Fibroblast of skin of scalp (primary cell): ENCODE data around the gene LELP1.

Experiments
- DNase-seq: peaks from one replicate; pipeline ENCODE4 v3.0.0-alpha.2; 2013

Gene LELP1

DNA sequence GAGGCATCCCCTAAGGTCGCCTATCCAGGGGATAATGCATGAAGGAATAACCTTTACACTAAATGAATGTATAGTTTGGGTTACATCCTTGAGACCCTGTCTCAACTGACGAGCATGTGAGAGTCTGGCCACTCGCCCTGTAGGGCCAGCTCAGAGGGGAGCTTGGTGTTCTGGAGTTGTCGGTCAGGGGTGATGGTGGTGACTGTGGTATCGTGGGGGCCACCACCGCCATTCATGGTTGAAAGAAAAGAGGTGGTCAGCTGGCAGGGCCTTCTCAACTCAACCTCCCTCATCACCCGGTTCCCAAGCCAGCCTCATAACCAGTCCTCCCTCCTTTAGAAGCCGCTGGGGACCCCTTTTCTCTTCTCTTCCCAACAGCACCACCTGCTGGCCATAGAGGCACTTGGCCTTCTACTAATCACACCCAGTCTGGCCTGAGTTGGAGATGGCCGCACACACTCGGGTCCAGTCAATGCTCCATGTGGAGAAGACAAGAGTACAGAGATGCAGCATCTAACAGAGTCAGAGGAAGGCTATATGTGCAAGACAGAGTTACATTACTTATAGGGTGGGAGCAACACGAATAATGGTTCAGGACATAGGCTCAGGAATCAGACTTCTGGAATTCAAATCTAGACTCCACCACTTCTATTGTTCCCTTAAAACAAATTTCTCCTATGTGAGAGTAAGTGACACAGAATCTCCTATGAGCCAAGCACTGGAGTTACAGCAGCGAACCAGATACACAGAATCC is 26.0 kb downstream of the LELP1 start:
- peak; percentile 4 for DNase-seq

DNA sequence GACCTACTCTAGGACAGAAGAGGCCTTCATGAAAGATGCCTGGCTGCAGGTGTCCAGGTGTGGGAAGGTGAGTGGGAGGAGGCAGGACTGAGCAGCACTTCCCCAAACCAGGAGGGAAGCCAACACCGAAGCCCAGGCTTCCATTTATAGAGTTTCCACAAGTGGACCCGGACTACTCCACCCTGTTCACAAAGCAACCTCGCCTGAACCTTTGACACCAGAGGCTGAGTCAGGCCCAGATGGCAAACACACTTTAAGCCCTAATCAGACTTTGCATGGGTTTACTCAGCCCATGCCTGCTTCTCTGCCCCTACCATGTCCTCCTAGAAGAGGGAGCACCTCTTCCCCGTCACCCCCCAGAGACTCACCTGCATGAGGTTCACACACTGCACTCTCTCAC is 28.1 kb downstream of the LELP1 start:
- no peak for DNase-seq

DNA sequence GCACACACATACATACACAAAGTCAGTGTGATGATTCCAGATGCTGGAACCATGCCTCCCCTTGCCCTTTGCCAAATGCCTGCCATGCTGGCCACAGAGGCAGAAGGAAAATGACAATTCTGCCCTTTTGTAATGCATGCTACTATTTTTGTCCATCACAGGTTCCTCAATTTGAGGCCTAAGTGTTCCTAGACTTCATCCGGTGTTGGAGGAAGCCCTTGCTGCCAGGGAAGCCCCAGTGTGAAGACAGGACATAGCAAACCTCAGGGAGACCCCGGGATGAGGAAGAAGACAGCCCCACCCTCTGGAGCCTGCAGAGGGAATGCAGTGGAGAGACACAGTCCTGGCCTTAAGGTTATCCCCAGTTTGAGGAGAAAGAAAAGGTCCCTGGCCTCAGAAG is 28.6 kb downstream of the LELP1 start:
- DNase-seq: no peak

- DNase-seq: no peak
These were observed 29.3 kb downstream of the LELP1 start for GRCh38 chr1:153232553-153232952.

GRCh38 chr1:153233448-153233847 is 30.2 kb downstream of the LELP1 start:
- DNase-seq: no peak

DNA sequence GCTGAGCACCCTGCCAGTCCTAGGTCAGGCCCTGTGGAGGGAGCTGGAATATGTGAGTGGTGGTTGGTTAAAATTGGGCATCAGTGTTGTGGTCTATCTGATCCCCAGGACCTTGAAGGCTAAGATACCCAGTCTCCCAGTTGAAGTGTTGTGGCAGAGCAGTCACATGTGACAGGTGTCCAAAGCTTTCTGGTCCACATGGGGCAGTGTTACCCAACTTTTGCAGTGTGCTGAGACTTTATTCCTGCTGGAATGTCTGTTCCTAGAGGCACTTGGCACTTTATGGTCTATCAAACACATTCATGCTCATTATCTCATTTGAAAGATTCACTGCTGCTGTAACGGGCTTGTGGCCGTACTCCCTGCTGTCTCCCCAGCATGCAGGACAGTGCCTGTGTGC is 35.3 kb downstream of the LELP1 start:
- DNase-seq: no peak

DNA sequence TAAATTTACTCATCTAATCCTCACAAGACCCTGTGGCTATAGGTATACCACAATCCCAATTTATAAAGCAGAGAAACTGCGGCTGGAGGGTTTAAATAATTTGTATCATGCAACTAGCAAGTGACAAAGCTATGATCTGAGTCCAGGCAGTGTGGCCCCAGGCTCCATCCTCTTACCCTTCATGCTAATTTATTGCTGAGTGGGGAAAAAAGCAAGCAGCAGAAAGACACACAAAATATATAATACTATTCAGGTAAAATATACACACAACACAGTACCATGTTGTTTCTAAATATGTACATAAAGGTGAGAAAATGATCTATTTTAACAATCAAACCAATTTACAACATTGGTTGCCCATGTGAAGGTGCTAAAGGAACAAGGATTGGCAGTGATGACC is 38.9 kb downstream of the LELP1 start:
- no peak for DNase-seq

- DNase-seq: no peak
These were observed 42.2 kb downstream of the LELP1 start for GRCh38 chr1:153245466-153245865.

- DNase-seq: no peak
These were observed 42.8 kb downstream of the LELP1 start for GRCh38 chr1:153246018-153246417.

DNA sequence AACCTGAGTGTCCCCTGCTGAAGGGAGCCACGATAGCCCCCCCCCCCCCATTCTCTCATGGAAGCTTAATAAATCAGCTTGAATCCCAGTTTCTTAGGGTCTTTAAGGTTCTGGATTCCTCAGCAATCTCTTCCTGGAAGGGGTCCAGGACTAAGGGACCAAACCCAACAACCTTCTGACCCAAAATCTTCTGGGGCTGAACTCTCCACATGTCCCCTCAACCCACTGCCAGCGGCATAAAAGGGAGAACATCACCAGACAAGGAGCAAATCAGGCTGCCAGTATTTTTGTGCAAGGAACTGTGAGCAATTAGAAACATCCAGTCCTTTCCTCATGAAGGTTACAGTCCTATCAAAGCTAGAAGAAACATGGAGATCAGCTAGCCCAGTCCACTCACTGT is 43.6 kb downstream of the LELP1 start:
- no peak for DNase-seq

GRCh38 chr1:153248176-153248879 is 45.1 kb downstream of the LELP1 start:
- no peak for DNase-seq

GRCh38 chr1:153250166-153250565 is 46.9 kb downstream of the LELP1 start:
- no peak for DNase-seq

DNA sequence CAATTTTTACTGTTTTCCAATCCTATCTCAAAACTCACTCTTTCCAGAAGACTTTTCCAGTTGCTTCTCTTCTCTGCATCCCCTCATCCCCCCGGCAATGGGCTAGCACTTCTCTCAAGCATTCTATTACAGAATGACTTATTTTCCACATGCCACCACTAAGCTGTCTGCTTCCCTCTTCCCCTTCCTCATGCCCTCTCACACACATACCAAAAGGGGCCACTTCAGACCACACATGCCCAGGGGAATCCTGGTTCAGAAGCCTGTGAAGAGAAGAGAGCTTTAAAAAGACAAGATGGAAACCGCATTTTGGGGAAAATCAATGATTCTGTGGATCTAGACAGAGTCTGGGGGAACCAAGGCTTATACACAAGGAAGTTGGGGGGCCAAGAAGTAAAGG is 47.9 kb downstream of the LELP1 start:
- no peak for DNase-seq

DNA sequence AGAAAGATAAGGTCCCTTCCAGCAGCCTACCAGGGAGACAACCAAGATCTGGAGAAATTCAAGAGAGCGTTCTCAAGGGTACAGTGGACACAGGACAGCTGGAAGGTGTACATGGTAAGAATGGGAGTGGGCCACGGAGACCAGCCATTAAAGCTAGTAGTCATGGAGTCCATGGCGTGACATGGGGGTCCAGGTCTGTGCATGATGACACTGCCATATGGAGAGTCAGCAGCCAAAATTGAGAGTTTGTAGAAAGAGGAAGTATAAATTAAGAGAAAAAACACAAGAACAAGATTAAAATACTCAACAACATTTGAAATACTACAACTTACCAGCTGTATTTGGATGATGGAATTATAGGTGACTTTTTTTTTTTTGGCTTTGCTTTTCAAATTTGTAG is 48.3 kb downstream of the LELP1 start:
- DNase-seq: no peak

DNA sequence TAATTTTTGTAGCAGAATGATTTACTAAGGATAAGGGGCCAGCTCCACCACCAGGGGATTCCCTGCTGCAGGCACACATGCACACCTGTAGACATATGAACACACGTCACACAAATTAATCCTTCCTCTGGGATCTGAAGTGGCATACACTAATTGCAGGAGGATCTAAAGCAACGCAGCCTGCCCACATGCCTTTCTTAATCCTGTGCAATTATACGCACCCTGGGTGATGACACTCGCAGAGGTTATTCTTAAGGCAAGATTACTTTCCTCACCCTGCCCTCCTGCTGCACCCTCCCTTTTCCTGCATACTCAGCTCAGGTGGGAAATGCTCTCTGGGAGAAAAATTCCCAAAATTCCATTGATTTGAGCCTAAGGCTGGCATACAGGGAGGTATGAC is 48.8 kb downstream of the LELP1 start:
- no peak for DNase-seq

DNA sequence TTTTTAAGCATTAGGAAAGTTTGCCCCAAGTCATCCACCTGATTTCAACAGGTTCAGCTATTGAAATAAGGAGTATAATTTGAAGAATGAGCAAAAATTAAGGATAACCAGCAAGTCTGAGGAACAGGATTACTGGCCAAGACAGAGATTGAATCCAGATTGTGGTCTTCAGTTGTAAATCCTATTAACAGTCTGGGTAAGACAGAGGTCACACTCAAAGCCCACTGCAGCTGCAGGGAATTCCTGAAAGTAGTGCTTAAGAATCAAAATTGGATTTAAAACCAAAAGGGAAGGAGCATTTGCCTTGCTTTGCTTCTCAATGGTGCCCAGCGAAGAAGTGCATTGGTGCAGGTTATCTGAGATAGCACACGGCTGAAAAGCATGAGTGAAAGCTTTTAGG is 49.8 kb downstream of the LELP1 start:
- no peak for DNase-seq

GRCh38 chr1:153253693-153254092 is 50.5 kb downstream of the LELP1 start:
- DNase-seq: no peak
